SU-DHL-6 (cell line): Measurements from ENCODE around the gene EIF3D.

ENCODE experiments used
- H2AFZ ChIP-seq: fragments of 200-600 bp; sonication (generic); 2 replicates; pipeline ENCODE4 v1.6.1; 2014; ENCODE audit warnings: low read depth, mild to moderate bottlenecking, moderate library complexity, mixed read lengths, antibody characterized with exemption, low read length; ENCODE audit not compliant: severe bottlenecking
- H3F3A ChIP-seq: fragments of 200-600 bp; shearing (Covaris generic); 2 replicates; pipeline ENCODE4 v1.6.0; 2016; ENCODE audit warnings: antibody characterized with exemption, mild to moderate bottlenecking; ENCODE audit not compliant: insufficient read depth
- H3K27ac ChIP-seq: fragments of 200-600 bp; sonication (generic); 2 replicates; pipeline ENCODE4 v1.5.1; 2016; ENCODE audit warnings: low read depth, mild to moderate bottlenecking, low read length, moderate library complexity, mixed read lengths
- H3K27me3 ChIP-seq: fragments of 200-600 bp; sonication (generic), shearing (Covaris generic); 2 replicates; pipeline ENCODE4 v1.6.0; 2014; ENCODE audit warnings: mild to moderate bottlenecking, low read length
- H3K36me3 ChIP-seq: fragments of 200-600 bp; sonication (generic); 2 replicates; pipeline ENCODE4 v1.6.1; 2014; ENCODE audit warnings: mild to moderate bottlenecking, low read length, mixed read lengths
- H3K4me2 ChIP-seq: fragments of 300-600, 200-600 bp; shearing (Covaris generic), sonication (generic); 2 replicates; pipeline ENCODE4 v1.6.0; 2014; ENCODE audit warnings: low read length, low read depth, mild to moderate bottlenecking; ENCODE audit not compliant: poor library complexity, severe bottlenecking
- H3K4me3 ChIP-seq: fragments of 200-600 bp; sonication (generic); 2 replicates; pipeline ENCODE4 v1.5.1; 2014; ENCODE audit warnings: antibody characterized with exemption, low read length, mild to moderate bottlenecking, mixed read lengths; ENCODE audit not compliant: insufficient read depth, poor library complexity, severe bottlenecking
- H3K79me2 ChIP-seq: fragments of 200-600 bp; sonication (generic); 2 replicates; pipeline ENCODE4 v1.6.1; 2014; ENCODE audit warnings: mild to moderate bottlenecking, low read length, moderate library complexity; ENCODE audit not compliant: insufficient read depth
- H3K9ac ChIP-seq: fragments of 200-600 bp; sonication (generic); 2 replicates; pipeline ENCODE4 v1.7.0; 2014; ENCODE audit warnings: mild to moderate bottlenecking, low read length
- H3K9me2 ChIP-seq: fragments of 200-600 bp; sonication (generic); replicated peaks from 2 replicates; pipeline ENCODE4 v1.6.1; 2014; ENCODE audit warnings: low read length; ENCODE audit not compliant: insufficient read depth
- H3K9me3 ChIP-seq: fragments of 200-600 bp; sonication (generic); 2 replicates; pipeline ENCODE4 v1.6.1; 2014; ENCODE audit warnings: low read length, mixed read lengths; ENCODE audit not compliant: insufficient read depth
- H4K20me1 ChIP-seq: fragments of 200-600 bp; sonication (generic); 2 replicates; pipeline ENCODE4 v1.6.1; 2014; ENCODE audit warnings: low read depth, mild to moderate bottlenecking, antibody characterized with exemption, low read length, moderate library complexity, mixed read lengths
- CTCF ChIP-seq: fragments of 200-600 bp; sonication (generic); IDR thresholded peaks from one replicate; pipeline ENCODE4 v1.5.1; 2017; ENCODE audit warnings: antibody characterized with exemption, mild to moderate bottlenecking, low read length, moderate library complexity; ENCODE audit not compliant: insufficient read depth, poor library complexity, severe bottlenecking
- EZH2phosphoT487 ChIP-seq: fragments of 200-600 bp; sonication (generic), shearing (Covaris generic); conservative IDR thresholded peaks from 2 replicates; pipeline ENCODE4 v1.6.1; 2018; ENCODE audit warnings: mild to moderate bottlenecking, antibody characterized with exemption, low read length, moderate library complexity, mixed read lengths

EIF3D gene

GRCh38 chr22:36532466-36532865 is 3.5 kb upstream of the EIF3D start:
- Histone ChIP-seq H3K27me3 (no peaks in the 10 kb centered on the region), H3K4me2 (no peak overlapping the region), H3K27ac (no peak overlapping the region), H3K9me3 (no peaks in the 10 kb centered on the region), H4K20me1 (no peaks in the 10 kb centered on the region), H3K9me2 (no peaks in the 10 kb centered on the region), H3K4me3 (no peak overlapping the region), H3K36me3 (no peaks in the 10 kb centered on the region), H3K9ac (no peak overlapping the region), H3K79me2 (peaks cover 15% of the 10 kb centered on the region), H2AFZ (no peak overlapping the region), H3F3A (peaks cover 12% of the 10 kb centered on the region)
- TF ChIP-seq CTCF: no peak
- no peak for TF ChIP-seq EZH2phosphoT487

- Histone ChIP-seq H3K36me3 (peaks cover 30% of the 10 kb centered on the region), H3K79me2 (peaks cover 33% of the 10 kb centered on the region), H3K4me2 (peak overlapping the region; percentile 88), H3K9ac (peak overlapping the region; percentile 87), H3K9me3 (no peaks in the 10 kb centered on the region), H3K27ac (peak overlapping the region; percentile 85), H2AFZ (peak overlapping the region; percentile 21), H3F3A (peaks cover 18% of the 10 kb centered on the region), H3K9me2 (no peaks in the 10 kb centered on the region), H3K4me3 (peak overlapping the region; percentile 76), H3K27me3 (no peaks in the 10 kb centered on the region), H4K20me1 (0 out of 2 replicates have a peak, but pooled peaks cover 8% of the 10 kb centered on the region)
- TF ChIP-seq CTCF (no peak), EZH2phosphoT487 (no peak)
Measured at GRCh38 chr22:36528341-36528740, 625 bp downstream of the EIF3D start.

GRCh38 chr22:36522662-36523061 is 6.3 kb downstream of the EIF3D start:
- no peak overlapping the region for H3K9ac ChIP-seq
- no peak overlapping the region for H2AFZ ChIP-seq
- no peak overlapping the region for H3K4me3 ChIP-seq
- H4K20me1 ChIP-seq: 0 out of 2 replicates have a peak, but pooled peaks cover 8% of the 10 kb centered on the region
- no peaks in the 10 kb centered on the region for H3K27me3 ChIP-seq
- peaks cover 20% of the 10 kb centered on the region for H3K79me2 ChIP-seq
- H3K4me2 ChIP-seq: no peak overlapping the region
- no peak overlapping the region for H3K27ac ChIP-seq
- no peaks in the 10 kb centered on the region for H3K9me3 ChIP-seq
- TF ChIP-seq EZH2phosphoT487 (no peak), CTCF (no peak)
- H3F3A ChIP-seq: peaks cover 6% of the 10 kb centered on the region; the same call in 1 of the 2 replicates
- no peaks in the 10 kb centered on the region for H3K9me2 ChIP-seq
- peaks cover 60% of the 10 kb centered on the region for H3K36me3 ChIP-seq
